GM21825 (cell line): ENCODE results near the gene EN2.

Experiments
- ATAC-seq: cut with Tn5 transposase; IDR thresholded peaks from one replicate; pipeline ENCODE4 v1.9.1; 2021; ENCODE audit warnings: mild to moderate bottlenecking, moderate library complexity; ENCODE audit not compliant: unreplicated experiment

The EN2 gene

GRCh38 chr7:155463114-155463811 is 5.3 kb downstream of the EN2 start:
- ATAC-seq = no peak

GRCh38 chr7:155464183-155464582 is 6.3 kb downstream of the EN2 start:
- no peak for ATAC-seq

DNA sequence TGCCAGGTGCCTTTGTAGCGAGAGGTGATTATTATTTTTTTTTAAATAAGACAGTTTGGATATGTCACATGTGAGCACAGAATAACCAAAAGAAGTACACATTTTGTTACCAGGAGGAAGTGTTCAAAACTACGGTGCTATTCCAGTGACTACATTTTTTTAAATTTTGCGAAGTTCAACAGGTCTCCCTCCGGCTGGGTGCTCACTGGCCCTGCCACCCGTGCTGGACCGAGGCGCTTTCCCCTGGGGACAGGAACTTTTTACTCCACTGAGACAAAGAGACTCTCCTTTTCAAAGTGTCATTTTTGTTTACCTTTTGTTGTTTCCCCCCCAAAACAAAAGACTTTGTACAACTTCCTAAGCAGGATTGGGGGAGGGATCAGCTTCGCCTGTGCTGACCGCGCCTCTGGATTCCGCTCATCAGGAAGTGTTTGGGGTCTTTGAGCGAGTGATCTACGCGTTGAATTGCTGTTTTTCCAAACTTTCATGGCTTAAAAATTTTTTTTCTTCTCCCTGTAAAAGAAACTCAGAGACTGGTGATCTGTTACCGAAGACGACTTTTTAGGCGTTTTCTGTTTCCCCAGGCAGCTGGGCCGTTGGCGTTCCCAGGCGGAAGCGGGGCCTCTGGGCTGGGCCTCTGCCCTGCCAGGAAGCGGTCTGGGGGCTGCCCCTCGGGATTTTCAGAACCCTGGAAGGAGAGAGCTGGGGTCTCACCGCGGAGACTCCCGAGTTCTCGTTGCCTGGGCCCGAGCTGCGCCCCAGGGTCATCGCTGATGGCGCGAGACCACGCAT is 7.2 kb downstream of the EN2 start:
- ATAC-seq = no peak

DNA sequence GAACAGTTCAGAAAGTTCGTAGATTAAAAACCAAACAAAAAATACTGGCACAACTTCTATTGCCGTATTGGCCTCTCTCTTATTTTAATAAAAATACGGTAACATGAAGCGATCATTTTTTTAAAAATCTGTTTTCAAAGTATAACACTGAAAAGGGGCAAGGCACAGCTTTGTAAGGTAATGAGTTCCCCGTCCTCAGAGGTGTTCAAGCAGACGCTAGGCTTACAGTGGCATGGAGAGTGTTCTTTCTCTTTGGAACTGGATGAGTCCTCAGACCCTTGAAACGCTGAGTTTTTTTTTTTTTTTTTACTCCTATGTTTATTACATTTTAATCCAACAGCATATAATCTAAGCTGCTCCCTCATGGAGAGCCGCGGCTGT is 7.8 kb downstream of the EN2 start:
- no peak for ATAC-seq

DNA sequence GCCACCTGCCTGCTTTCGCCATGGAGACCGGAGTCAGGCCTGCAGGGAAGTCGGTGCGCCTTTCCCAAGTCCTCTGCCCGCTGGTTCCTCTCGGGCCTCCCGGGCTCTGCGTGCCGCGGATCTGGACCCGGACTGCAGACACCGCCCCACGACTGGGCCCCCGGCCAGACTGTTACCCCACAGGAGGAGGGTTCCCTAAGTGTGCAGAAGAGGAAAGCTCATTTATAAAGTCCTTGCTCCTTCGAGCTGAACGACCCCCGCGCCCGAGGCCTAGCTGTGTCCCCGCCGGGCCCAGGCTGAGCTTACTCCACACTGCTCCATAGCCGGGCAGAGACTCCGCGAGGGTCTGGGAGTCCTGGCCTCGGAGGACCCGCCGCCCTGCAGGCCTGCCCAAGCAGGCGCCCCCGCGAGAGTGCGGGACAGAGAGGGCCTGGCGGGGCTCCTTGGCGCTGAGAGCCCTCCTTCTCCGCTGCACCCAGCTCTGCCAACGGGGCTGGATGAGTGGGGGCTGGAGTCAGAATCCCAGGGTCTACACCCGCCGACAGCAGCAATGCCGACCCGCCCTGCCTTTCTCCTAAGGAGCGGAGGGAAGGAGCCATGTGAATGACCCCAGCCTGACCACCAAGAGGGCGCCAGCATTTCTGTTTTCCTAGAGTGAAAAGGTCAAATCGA is 8.3 kb downstream of the EN2 start:
- no peak for ATAC-seq

- ATAC-seq = peak; percentile 60
These were observed 9.1 kb downstream of the EN2 start for GRCh38 chr7:155466814-155467733.

GRCh38 chr7:155467846-155468784 is 10.2 kb downstream of the EN2 start:
- ATAC-seq = no peak

DNA sequence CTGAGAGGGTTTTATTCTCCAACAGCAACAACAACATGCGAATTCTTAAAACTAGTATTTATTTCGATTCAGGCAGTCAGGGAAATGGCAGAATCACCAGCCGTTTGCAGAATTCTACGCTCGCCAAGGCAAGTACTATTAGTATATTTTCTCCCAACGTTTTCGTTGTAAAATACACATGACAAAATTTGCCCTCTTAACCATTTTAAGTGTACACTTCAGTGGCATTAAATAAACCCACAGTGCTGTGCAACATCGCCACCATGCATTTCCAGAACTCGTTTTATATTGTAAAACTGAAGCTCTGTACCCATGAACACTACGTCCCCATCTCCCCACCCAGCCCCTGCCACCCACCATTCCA is 10.8 kb downstream of the EN2 start:
- no peak for ATAC-seq

GRCh38 chr7:155469311-155470185 is 11.6 kb downstream of the EN2 start:
- no peak for ATAC-seq

- ATAC-seq = no peak
These were observed 12.2 kb downstream of the EN2 start for GRCh38 chr7:155470186-155470487.

DNA sequence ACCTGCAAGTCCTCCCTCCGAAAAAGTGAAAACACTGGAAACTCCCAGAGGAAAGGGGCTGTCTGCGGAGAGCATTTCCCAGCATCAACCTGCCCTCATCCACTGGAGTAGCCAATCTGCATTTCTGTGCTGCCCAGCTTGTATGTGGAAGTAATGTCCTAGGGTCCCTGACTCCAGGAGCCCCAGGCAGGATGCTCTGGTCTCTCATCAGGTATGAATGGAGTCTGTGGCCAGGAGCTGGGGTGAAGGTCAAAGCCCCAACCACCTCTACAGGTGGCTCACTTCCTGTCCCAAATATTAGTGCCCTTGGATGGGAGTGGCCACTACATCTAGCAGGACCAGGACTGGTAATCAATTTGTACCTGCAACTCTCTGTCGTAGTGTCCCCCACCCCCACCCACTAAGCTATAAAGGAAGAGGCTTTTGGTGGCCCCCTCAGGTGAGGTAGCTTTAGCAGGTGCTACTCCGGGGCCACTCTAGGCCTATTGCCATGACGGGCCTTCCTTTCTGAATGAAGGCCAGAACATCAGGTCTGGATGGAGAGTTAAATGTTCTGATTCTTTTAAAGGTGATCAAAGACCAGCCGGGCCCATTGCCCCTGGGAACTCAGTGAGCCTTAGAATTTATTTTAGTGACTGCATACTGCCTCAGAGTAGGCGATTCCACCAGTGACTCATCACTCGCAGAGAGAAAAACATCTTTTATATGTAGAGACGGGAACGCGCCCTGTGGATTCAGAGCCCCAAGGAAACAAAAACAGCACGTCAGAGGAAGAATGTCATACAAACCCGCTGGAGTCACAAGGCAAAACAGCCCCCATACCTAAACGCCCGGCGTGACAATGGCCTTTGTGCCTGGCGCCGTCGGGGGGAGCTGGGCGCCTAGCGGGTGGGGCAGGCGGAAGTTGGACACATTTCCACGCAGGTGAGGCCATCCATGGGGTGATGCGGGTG is 13.0 kb downstream of the EN2 start:
- ATAC-seq = no peak

- no peak for ATAC-seq
These were observed 13.8 kb downstream of the EN2 start for GRCh38 chr7:155471718-155472117.

DNA sequence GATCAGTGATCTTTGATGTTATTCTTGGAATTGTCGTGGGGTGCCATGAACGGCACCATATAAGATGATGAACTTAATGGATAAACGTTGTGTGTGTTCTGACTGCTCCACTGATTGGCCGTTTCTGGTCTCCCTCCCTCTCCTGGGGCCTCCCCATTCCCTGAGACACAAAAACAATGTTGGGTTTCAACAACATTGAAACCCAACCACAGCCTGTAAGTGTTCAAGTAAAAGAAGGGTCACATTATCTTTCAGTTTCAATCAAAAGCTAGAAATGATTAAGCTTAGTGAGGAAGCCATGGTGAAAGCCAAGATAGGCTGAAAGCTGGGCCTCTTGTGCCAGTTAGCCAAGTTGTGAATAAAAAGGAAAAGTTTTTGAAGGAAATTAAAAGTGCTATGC is 19.5 kb downstream of the EN2 start:
- peak; percentile 98 for ATAC-seq

DNA sequence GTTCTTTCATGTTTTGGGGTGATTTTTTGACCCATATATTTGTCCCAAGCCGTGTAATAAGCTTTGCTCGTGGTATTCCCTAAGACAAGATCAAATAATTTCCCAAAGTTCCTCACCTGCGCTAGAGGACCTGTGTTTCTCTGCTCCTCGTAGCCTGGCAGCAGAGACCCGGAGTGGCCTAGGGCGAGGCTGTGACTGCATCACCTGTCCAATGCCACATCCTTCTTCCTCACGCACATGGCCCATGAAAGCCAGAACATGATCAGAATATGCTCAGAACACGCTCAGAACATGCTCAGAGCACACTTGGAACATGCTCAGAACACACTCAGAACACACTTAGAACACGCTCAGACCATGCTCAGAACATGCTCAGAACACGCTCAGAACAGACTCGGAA is 23.8 kb downstream of the EN2 start:
- ATAC-seq = no peak

DNA sequence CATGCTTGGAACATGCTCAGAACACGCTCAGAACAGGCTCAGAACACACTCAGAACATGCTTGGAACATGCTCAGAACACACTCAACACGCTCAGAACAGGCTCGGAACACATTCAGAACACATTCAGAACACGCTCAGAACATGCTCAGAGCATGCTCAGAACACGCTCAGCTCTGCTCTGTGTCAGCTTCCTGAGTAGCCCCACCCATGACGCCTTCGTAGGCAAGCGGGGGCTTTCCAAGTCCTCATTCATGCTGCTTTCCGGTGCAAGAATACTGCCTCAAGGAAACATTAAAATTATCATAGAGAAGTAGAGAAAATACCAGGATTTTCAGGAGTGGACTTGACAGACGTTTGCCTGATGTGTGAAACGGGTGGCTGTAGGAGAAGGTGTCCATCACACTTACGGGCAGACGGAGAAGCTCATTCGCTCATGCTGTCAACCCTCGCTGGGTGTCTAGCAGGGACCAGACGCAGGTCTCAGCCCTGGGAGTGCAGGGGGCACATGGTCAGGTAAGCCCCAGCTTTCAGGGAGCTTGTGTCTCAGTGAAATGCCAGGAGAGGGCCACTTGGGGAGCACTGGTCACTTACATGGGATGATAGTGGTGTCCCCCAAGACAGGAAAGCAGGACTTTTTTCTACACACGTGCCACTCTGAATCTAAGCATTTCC is 24.7 kb downstream of the EN2 start:
- no peak for ATAC-seq

DNA sequence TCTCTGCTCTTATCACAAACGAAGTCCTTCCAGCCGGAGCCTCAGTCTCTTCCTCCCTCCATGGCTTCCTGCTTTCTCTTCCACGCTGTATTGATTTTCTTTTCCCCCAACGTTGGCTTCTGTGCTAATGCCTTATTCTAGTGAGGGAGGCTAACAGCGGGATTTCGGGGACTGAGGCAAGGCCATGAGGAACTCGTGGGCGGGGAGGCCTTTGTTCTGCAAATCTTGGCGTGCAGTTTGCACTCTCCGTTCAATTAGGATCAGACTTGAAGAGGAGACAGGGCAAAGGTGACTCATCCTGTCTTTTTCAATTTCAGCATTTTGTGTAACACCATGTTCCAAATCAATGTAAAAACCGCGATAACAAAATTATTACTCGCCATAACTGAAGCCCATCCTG is 25.3 kb downstream of the EN2 start:
- ATAC-seq = no peak

GRCh38 chr7:155483868-155484325 is 26.0 kb downstream of the EN2 start:
- ATAC-seq = no peak
